ENCODE data around the gene DUSP11. TPM values are rescaled to one million over a fixed set of nuclear protein-coding genes. Genes with fewer than 3 reads are reported as not detected.
"Not testable (repeated sequence)": the region's sequence is repeated elsewhere in the genome, so short reads cannot be mapped to it uniquely, and the experiment has no call there.

The DUSP11 gene
- total and polyA plus RNA-seq, 3 donors from 2014 or later: 32.2 to 56.3 (median 55.3) TPM

DNA sequence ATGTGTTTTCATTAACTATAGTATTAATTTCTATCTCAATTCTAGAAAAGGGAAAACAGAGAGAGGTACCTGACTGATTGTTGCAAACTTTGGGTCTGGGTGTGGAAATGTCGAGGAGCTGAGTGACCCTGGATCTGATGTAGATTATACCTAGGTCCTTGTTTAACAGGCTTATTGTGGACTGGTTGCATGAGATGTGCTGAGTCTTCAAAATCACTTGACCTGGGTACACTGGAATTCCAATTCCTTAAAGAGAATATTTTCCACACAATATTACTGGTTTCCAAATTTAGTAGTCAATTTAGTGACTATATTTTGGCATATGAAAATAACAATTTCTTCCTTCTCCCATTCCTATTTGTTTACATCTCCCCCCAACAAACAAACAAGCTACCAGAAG, 13.6 kb downstream of the DUSP11 start:
- no peaks in the 10 kb centered on the region for H3K4me1 ChIP-seq
- H3K9me3 ChIP-seq: no peaks in the 10 kb centered on the region
- no peak for DNase-seq
- no peak for TF ChIP-seq POLR2A (IDR thresholded peaks at IDR 0.05)
- TF ChIP-seq, protein P1, sequence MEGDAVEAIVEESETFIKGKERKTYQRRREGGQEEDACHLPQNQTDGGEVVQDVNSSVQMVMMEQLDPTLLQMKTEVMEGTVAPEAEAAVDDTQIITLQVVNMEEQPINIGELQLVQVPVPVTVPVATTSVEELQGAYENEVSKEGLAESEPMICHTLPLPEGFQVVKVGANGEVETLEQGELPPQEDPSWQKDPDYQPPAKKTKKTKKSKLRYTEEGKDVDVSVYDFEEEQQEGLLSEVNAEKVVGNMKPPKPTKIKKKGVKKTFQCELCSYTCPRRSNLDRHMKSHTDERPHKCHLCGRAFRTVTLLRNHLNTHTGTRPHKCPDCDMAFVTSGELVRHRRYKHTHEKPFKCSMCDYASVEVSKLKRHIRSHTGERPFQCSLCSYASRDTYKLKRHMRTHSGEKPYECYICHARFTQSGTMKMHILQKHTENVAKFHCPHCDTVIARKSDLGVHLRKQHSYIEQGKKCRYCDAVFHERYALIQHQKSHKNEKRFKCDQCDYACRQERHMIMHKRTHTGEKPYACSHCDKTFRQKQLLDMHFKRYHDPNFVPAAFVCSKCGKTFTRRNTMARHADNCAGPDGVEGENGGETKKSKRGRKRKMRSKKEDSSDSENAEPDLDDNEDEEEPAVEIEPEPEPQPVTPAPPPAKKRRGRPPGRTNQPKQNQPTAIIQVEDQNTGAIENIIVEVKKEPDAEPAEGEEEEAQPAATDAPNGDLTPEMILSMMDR (IDR thresholded peaks at IDR 0.05): no peak
- no peaks in the 10 kb centered on the region for H3K27me3 ChIP-seq
- H3K36me3 ChIP-seq (ENCODE audit: low read depth, missing control alignments): peaks cover 2% of the 10 kb centered on the region
- no peak overlapping the region for H3K4me3 ChIP-seq
- intact Hi-C loops (cut with DNase I; ENCODE audit: low total_unique reads): no loop called here
- 92 to 100% methylated on average over 1 of the region's 1 CpG for WGBS, 2 donors
- no peak overlapping the region for H3K27ac ChIP-seq

DNA sequence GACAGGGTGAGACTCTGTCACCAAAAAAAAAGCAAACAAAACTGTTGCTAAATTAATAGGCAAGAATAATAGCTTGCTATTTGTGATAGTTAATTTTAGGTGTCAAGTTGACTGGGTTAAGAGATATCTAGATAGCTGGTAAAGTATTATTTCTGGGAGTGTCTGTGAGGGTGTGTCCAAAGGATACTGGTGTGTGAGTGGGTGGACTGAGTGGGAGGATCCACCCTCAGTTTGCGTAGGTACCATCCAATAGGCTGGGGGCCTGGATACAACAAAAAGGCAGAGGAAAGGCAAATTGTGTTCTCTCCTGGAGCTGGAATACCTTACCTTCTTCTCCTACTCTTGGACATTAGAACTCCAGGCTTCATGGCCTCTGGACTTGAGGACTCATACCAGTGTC, 15.0 kb downstream of the DUSP11 start:
- 88 to 100% methylated on average over 1 of the region's 1 CpG for WGBS, 2 donors
- Histone ChIP-seq H3K4me1 (no peaks in the 10 kb centered on the region), H3K36me3 (ENCODE audit: low read depth, missing control alignments) (peaks cover 2% of the 10 kb centered on the region), H3K27ac (no peak overlapping the region), H3K4me3 (no peak overlapping the region), H3K9me3 (no peaks in the 10 kb centered on the region), H3K27me3 (no peaks in the 10 kb centered on the region)
- intact Hi-C loops (cut with DNase I; ENCODE audit: low total_unique reads): no loop called here
- TF ChIP-seq, protein P1 (IDR thresholded peaks at IDR 0.05): no peak
- no peak for TF ChIP-seq POLR2A (IDR thresholded peaks at IDR 0.05)
- no peak for DNase-seq

DNA sequence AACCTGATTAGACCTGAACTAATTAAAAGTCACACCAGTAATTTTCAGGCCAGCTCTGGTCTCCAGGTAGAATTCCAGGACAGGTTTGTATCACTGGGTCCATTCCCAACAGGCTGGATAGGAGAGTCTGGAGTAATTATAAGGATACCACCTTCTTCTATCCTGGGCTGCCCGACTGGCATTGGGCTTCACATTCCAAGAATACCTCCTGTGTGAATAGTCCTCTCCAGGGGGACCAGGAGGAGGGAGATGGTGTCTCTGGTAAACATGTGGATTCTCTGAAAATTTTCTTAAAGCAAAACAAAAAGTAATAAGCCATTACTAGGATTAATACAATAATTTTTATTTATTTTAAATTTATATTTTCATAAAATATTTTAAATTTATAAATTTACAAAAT, 17.3 kb downstream of the DUSP11 start:
- Histone ChIP-seq H3K27me3 (no peaks in the 10 kb centered on the region), H3K9me3 (no peaks in the 10 kb centered on the region), H3K4me1 (peaks cover 6% of the 10 kb centered on the region), H3K4me3 (no peak overlapping the region), H3K27ac (no peak overlapping the region), H3K36me3 (ENCODE audit: low read depth, missing control alignments) (peaks cover 2% of the 10 kb centered on the region)
- intact Hi-C loops (cut with DNase I; ENCODE audit: low total_unique reads): no loop called here
- no peak for DNase-seq
- WGBS, 2 donors: 71 to 83% methylated on average over 1 of the region's 1 CpG
- no peak for TF ChIP-seq POLR2A (IDR thresholded peaks at IDR 0.05)
- TF ChIP-seq, protein P1 (IDR thresholded peaks at IDR 0.05): no peak

DNA sequence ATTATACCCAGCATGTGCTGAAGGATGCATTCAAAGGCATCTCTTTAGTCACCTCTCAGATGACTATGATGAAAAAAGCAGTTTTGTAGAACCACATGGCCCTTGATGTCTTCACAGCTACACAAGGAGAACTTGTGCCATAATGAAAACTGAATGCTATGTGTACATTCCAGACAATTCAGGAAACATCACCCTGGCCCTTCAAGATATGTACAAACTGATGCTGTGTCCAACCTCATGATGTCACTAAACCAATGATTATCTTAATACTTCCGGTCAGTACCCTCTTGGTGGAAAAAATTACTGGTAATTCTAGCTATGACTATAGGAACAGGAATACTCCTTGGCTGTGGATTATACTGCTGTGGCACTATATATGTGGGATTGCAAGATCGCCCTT, 20.0 kb downstream of the DUSP11 start:
- DNase-seq: no peak
- no peak for TF ChIP-seq POLR2A (IDR thresholded peaks at IDR 0.05)
- TF ChIP-seq, protein P1 (IDR thresholded peaks at IDR 0.05): no peak
- Histone ChIP-seq H3K4me3 (no peak overlapping the region), H3K27ac (peak overlapping the region in 1 of 2 donors; percentile 16), H3K27me3 (no peaks in the 10 kb centered on the region), H3K4me1 (peaks cover 6% of the 10 kb centered on the region), H3K9me3 (no peaks in the 10 kb centered on the region), H3K36me3 (ENCODE audit: low read depth, missing control alignments) (no peaks in the 10 kb centered on the region)
- 88 to 91% methylated on average over 2 of the region's 2 CpGs for WGBS, 2 donors
- intact Hi-C loops (cut with DNase I; ENCODE audit: low total_unique reads): no loop called here

DNA sequence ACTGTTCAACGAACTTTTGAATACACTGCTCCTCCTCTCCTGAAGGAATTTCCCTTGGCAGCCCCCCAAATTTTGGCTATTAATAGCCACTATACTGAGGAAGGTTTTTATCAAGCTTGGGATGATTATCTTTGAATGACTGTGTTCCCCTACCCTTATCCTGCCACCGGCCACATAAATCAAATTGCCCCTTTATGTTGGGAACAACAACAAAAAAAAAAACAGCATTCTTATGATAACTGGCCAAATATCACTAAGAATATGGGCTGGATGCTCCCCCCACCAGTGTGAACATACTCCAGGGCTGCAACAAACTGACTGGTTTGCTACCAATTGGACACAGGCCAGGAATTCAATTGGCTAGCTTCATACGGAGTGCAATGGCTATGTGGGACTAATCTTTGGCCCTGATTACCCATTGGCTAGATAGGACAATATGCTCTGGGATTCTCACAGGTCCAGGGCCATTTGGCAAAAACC, 20.6 kb downstream of the DUSP11 start:
- intact Hi-C loops (cut with DNase I; ENCODE audit: low total_unique reads): no loop called here
- Histone ChIP-seq H3K27ac (no peak overlapping the region), H3K4me1 (peaks cover 6% of the 10 kb centered on the region), H3K4me3 (no peak overlapping the region), H3K9me3 (no peaks in the 10 kb centered on the region), H3K36me3 (ENCODE audit: low read depth, missing control alignments) (no peaks in the 10 kb centered on the region), H3K27me3 (no peaks in the 10 kb centered on the region)
- DNase-seq: peak; percentile 84
- TF ChIP-seq POLR2A (IDR thresholded peaks at IDR 0.05): no peak
- WGBS, 2 donors: 25 to 35% methylated on average over 3 of the region's 3 CpGs

DNA sequence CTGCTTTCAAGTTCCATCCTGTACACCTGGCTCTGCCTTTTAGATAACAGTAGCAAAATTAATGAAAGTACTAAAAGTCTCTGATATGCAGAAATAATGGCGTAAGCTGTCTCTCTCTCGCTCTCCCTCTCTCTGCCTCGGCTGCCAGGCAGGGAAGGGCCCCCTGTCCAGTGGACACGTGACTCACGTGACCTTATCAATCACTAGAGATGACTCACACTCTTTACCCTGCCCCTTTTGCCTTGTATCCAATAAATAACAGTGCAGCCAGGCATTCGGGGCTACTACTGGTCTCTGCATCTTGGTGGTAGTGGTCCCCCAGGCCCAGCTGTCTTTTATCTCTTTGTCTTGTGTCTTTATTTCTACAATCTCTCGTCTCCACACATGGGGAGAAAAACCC, 25.6 kb downstream of the DUSP11 start:
- peak overlapping the region; percentile 36 to 50 for H3K27ac ChIP-seq
- H3K9me3 ChIP-seq; H3K36me3 ChIP-seq (ENCODE audit: low read depth, missing control alignments); H3K4me3 ChIP-seq; H3K4me1 ChIP-seq; intact Hi-C loops (cut with DNase I; ENCODE audit: low total_unique reads); H3K27me3 ChIP-seq: not testable (repeated sequence)
- DNase-seq: peak; percentile 53
- WGBS, 2 donors: 69 to 91% methylated on average over 7 of the region's 7 CpGs
